Parathyroid adenoma (tissue), 2 donors: Measurements from ENCODE around the gene TBC1D5.

ENCODE experiments used
- H2AFZ ChIP-seq: fragments of 300-600 bp; sonication (generic); one replicate; pipeline ENCODE4 v1.7.0; 2017; ENCODE audit warnings: antibody characterized with exemption, mild to moderate bottlenecking
- H3K27ac ChIP-seq: fragments of 300-600 bp; sonication (generic); one replicate; pipeline ENCODE4 v1.7.0; 2017
- H3K27me3 ChIP-seq: fragments of 300-600 bp; sonication (generic); one replicate; pipeline ENCODE4 v1.7.0; 2017; ENCODE audit warnings: low read length; ENCODE audit not compliant: control insufficient read depth, insufficient read depth
- H3K36me3 ChIP-seq: fragments of 300-600 bp; sonication (generic); one replicate; pipeline ENCODE4 v1.7.0; 2017; ENCODE audit warnings: low read length; ENCODE audit not compliant: control insufficient read depth, insufficient read depth
- H3K4me1 ChIP-seq: fragments of 300-600 bp; sonication (generic); one replicate; pipeline ENCODE4 v1.7.0; 2017; ENCODE audit warnings: control low read depth
- H3K4me2 ChIP-seq: fragments of 300-600 bp; sonication (generic); one replicate; pipeline ENCODE4 v1.7.0; 2017; ENCODE audit warnings: low read length
- H3K4me3 ChIP-seq: fragments of 300-600 bp; sonication (generic); one replicate; pipeline ENCODE4 v1.7.0; 2017; ENCODE audit warnings: low read depth, low read length
- H3K79me2 ChIP-seq: fragments of 300-600 bp; sonication (generic); one replicate; pipeline ENCODE4 v1.7.0; 2017; ENCODE audit warnings: control low read depth
- H3K9ac ChIP-seq: fragments of 300-600 bp; sonication (generic); one replicate; pipeline ENCODE4 v1.7.0; 2017; ENCODE audit warnings: mild to moderate bottlenecking
- H3K9me3 ChIP-seq: fragments of 300-600 bp; sonication (generic); one replicate; pipeline ENCODE4 v1.7.0; 2017; ENCODE audit warnings: low read length; ENCODE audit not compliant: control insufficient read depth
- CTCF ChIP-seq: fragments of 300-600 bp; sonication (generic); IDR thresholded peaks from one replicate; pipeline ENCODE4 v1.7.0; 2017; ENCODE audit warnings: antibody characterized with exemption, mild to moderate bottlenecking
- donor health status: primary hyperparathyroidism.

Gene TBC1D5

GRCh38 chr3:17154221-17154620 is 588.2 kb downstream of the TBC1D5 start:
- Histone ChIP-seq H3K27me3 (no peaks in the 10 kb centered on the region), H2AFZ (no peak overlapping the region), H3K4me3 (no peak overlapping the region), H3K4me1 (no peaks in the 10 kb centered on the region), H3K9me3 (no peaks in the 10 kb centered on the region), H3K36me3 (no peaks in the 10 kb centered on the region), H3K4me2 (no peak overlapping the region), H3K79me2 (no peaks in the 10 kb centered on the region), H3K9ac (no peak overlapping the region), H3K27ac (no peak overlapping the region)
- no peak for TF ChIP-seq CTCF

- Histone ChIP-seq H3K27me3 (no peaks in the 10 kb centered on the region), H3K4me2 (no peak overlapping the region), H2AFZ (no peak overlapping the region), H3K9ac (no peak overlapping the region), H3K27ac (no peak overlapping the region), H3K79me2 (no peaks in the 10 kb centered on the region), H3K36me3 (no peaks in the 10 kb centered on the region), H3K4me3 (no peak overlapping the region), H3K9me3 (no peaks in the 10 kb centered on the region), H3K4me1 (no peaks in the 10 kb centered on the region)
- no peak for TF ChIP-seq CTCF
These were observed 589.2 kb downstream of the TBC1D5 start for GRCh38 chr3:17153209-17153608.

- H3K4me1 ChIP-seq: no peaks in the 10 kb centered on the region
- no peak overlapping the region for H3K4me3 ChIP-seq
- no peak overlapping the region for H3K27ac ChIP-seq
- H3K9ac ChIP-seq: no peak overlapping the region
- H2AFZ ChIP-seq: no peak overlapping the region
- no peaks in the 10 kb centered on the region for H3K79me2 ChIP-seq
- H3K9me3 ChIP-seq: no peaks in the 10 kb centered on the region
- H3K4me2 ChIP-seq: no peak overlapping the region
- H3K36me3 ChIP-seq: no peaks in the 10 kb centered on the region
- TF ChIP-seq CTCF: no peak
- H3K27me3 ChIP-seq: no peaks in the 10 kb centered on the region
These were observed 590.6 kb downstream of the TBC1D5 start for GRCh38 chr3:17151598-17152373.

- Histone ChIP-seq H3K9ac (no peak overlapping the region), H3K4me1 (no peaks in the 10 kb centered on the region), H3K36me3 (no peaks in the 10 kb centered on the region), H3K4me2 (no peak overlapping the region), H3K27ac (no peak overlapping the region), H3K27me3 (no peaks in the 10 kb centered on the region), H2AFZ (no peak overlapping the region), H3K4me3 (no peak overlapping the region), H3K79me2 (no peaks in the 10 kb centered on the region), H3K9me3 (no peaks in the 10 kb centered on the region)
- no peak for TF ChIP-seq CTCF
These were observed 593.4 kb downstream of the TBC1D5 start for GRCh38 chr3:17149076-17149475.

GRCh38 chr3:17144665-17144993 is 597.8 kb downstream of the TBC1D5 start:
- no peaks in the 10 kb centered on the region for H3K36me3 ChIP-seq

More at GRCh38 chr3:17144665-17144993, 597.8 kb downstream of the TBC1D5 start:
- Histone ChIP-seq H3K9ac (no peak overlapping the region), H3K27me3 (no peaks in the 10 kb centered on the region), H3K79me2 (no peaks in the 10 kb centered on the region), H3K27ac (no peak overlapping the region), H2AFZ (no peak overlapping the region), H3K4me3 (no peak overlapping the region), H3K4me2 (no peak overlapping the region), H3K9me3 (no peaks in the 10 kb centered on the region), H3K4me1 (no peaks in the 10 kb centered on the region)
- TF ChIP-seq CTCF: no peak
